Mucosa of descending colon (tissue), 3 donors: ENCODE results near the gene TCEAL6. TPM values are rescaled to one million over a fixed set of nuclear protein-coding genes. Genes with fewer than 3 reads are reported as not detected.

Experiments used
- ATAC-seq: fragments of 200-7000 bp; cut with Tn5 transposase; one replicate; pipeline ENCODE4 v1.9.1; 2020; ENCODE audit warnings: mild to moderate bottlenecking, moderate library complexity
- DNase-seq, 3 donors: peaks; one replicate each; pipeline ENCODE4 v3.0.0-alpha.2; 2020
- H3K36me3 ChIP-seq: fragments of 200-600 bp; one replicate; pipeline ENCODE4 v1.8.0; 2021; ENCODE audit warnings: low read depth, mild to moderate bottlenecking
- H3K4me1 ChIP-seq: fragments of 200-600 bp; one replicate; pipeline ENCODE4 v1.8.0; 2021; ENCODE audit warnings: low read depth, mild to moderate bottlenecking
- H3K4me3 ChIP-seq: fragments of 200-600 bp; one replicate; pipeline ENCODE4 v1.8.0; 2021; ENCODE audit warnings: mild to moderate bottlenecking
- H3K9me3 ChIP-seq: fragments of 200-600 bp; one replicate; pipeline ENCODE4 v1.8.0; 2021; ENCODE audit warnings: mild to moderate bottlenecking
- CTCF ChIP-seq: fragments of 200-600 bp; IDR thresholded peaks from one replicate; pipeline ENCODE4 v1.8.0; 2022; ENCODE audit warnings: antibody characterized with exemption, mild to moderate bottlenecking
- intact Hi-C, 2 donors: fragments of 100-400 bp; cut with DNase I in 1 of 2; cut with micrococcal nuclease in 1 of 2; formaldehyde crosslinking; loops; one replicate each; pipeline versions ENCODE4 v1.11.0 to v1.11.1; 2022; cut with DNase I, micrococcal nuclease
- total RNA-seq, 3 donors: library from RNA; stranded (reverse); fragmentation: NEBNext Ultra II Directional in 2 of 3; extraction: Animal tissue kit (Norgen Biotek cat#: 25700) in 2 of 3; gene quantifications; one replicate each; pipeline versions ENCODE4 v1.2.1 to v1.2.4, GENCODE V29; 2021 to 2023
- donor health status: DM: no; HTN: no; CAD: no; lungs with moderate emphysema.
- donor health status: DM: no; HTN: no; CAD: no.
- donor health status: DM: no; HTN: yes; CAD: no.

Gene TCEAL6
- total RNA-seq, 3 donors from 2014 or later: 0.82 TPM; not detected in 2

DNA sequence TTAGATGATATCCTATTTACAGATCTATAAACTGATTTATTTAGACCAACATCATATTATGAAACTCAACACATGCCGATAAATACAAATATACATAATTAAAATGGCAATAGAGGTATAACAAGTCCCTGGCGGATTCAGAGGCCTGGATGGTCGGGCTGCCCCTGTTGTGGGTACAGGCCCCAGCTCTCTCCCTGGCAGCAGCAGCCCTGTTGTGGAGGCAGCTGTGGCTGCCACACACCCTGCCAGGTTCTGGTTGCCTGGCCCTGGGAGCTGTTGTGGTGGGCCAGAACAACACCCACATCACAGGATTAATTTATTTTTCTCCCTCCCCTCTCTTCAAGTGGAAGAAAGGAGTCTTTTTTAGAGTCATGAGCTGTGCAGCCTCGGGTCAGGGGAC lies 28.9 kb downstream of the TCEAL6 start:
- H3K9me3 ChIP-seq: no peaks in the 10 kb centered on the region
- no peaks in the 10 kb centered on the region for H3K4me1 ChIP-seq

More for the DNA sequence above, 28.9 kb downstream of the TCEAL6 start:
- DNase-seq (no peak), ATAC-seq (no peak)
- H3K36me3 ChIP-seq: no peaks in the 10 kb centered on the region
- H3K4me3 ChIP-seq: no peak overlapping the region
- TF ChIP-seq CTCF: no peak
- intact Hi-C loops: no loop called here

Other genes with a start within 250 kb of the TCEAL6 start
- 1 to 10 TPM; 2.6 to 5.0 (median 3.6) TPM for gene ZMAT1, start 210.5 kb downstream of the TCEAL6 start, total RNA-seq
- 10 to 100 TPM in 1 of 3 donors, 1 to 10 TPM in 1, under 1 TPM in 1; 0.26 to 17.8 (median 1.2) TPM for gene TCEAL2, start 16.8 kb downstream of the TCEAL6 start, total RNA-seq
- 1 to 10 TPM in 2 of 3 donors, under 1 TPM in 1; 0.96 to 2.9 (median 2.1) TPM for gene BEX5, start 13.5 kb upstream of the TCEAL6 start, total RNA-seq
- gene TCP11X1, start 72.8 kb upstream of the TCEAL6 start, total RNA-seq: not detected
- gene NXF2, start 104.7 kb upstream of the TCEAL6 start, total RNA-seq: not detected